ENCODE data around the gene LPP. TPM values are rescaled to one million over a fixed set of nuclear protein-coding genes. Genes with fewer than 3 reads are reported as not detected.
"Not testable (repeated sequence)": the region's sequence is repeated elsewhere in the genome, so short reads cannot be mapped to it uniquely, and the experiment has no call there.

LPP gene
- total RNA-seq, 2 donors from 2014 or later = 52.7 to 53.4 TPM

- ATAC-seq = no peak
- H3K27ac Mint-ChIP-seq = no peak overlapping the region
- no peak for DNase-seq (ENCODE audit: low spot score in 2 of 2)
- peaks cover 0 to 15% of the 10 kb centered on the region in 2 donors for H3K36me3 Mint-ChIP-seq
- H3K9me3 Mint-ChIP-seq = peaks cover 0 to 4% of the 10 kb centered on the region in 2 donors
Observed at GRCh38 chr3:188687389-188687788, 533.4 kb downstream of the LPP start.

GRCh38 chr3:188689101-188689574, 535.2 kb downstream of the LPP start:
- ATAC-seq (peak in 1 of 2 donors; percentile 83), DNase-seq (ENCODE audit: low spot score in 2 of 2) (no peak)
- Mint-ChIP-seq H3K36me3 (peaks cover 0 to 10% of the 10 kb centered on the region in 2 donors), H3K9me3 (peaks cover 0 to 4% of the 10 kb centered on the region in 2 donors), H3K27ac (peak overlapping the region in 1 of 2 donors; percentile 76)

GRCh38 chr3:188690064-188690463, 536.1 kb downstream of the LPP start:
- ATAC-seq (no peak), DNase-seq (ENCODE audit: low spot score in 2 of 2) (no peak)
- Mint-ChIP-seq H3K27ac (no peak overlapping the region), H3K36me3 (peaks cover 0 to 7% of the 10 kb centered on the region in 2 donors), H3K9me3 (peaks cover 0 to 2% of the 10 kb centered on the region in 2 donors)

- Mint-ChIP-seq H3K27ac (no peak overlapping the region), H3K9me3 (no peaks in the 10 kb centered on the region), H3K36me3 (no peaks in the 10 kb centered on the region)
- ATAC-seq = no peak
- DNase-seq (ENCODE audit: low spot score in 2 of 2) = no peak
Observed at GRCh38 chr3:188691004-188691403, 537.0 kb downstream of the LPP start.

- H3K27ac Mint-ChIP-seq = no peak overlapping the region
- no peak for ATAC-seq
- H3K36me3 Mint-ChIP-seq = no peaks in the 10 kb centered on the region
- H3K9me3 Mint-ChIP-seq = no peaks in the 10 kb centered on the region
- no peak for DNase-seq (ENCODE audit: low spot score in 2 of 2)
Observed at GRCh38 chr3:188691665-188692064, 537.7 kb downstream of the LPP start.

- Mint-ChIP-seq H3K27ac (no peak overlapping the region), H3K36me3 (no peaks in the 10 kb centered on the region), H3K9me3 (no peaks in the 10 kb centered on the region)
- ATAC-seq = no peak
- DNase-seq (ENCODE audit: low spot score in 2 of 2) = no peak
Observed at GRCh38 chr3:188692700-188693099, 538.7 kb downstream of the LPP start.

- Mint-ChIP-seq H3K9me3 (no peaks in the 10 kb centered on the region), H3K27ac (no peak overlapping the region), H3K36me3 (peaks cover 0 to under 1% of the 10 kb centered on the region in 2 donors)
- DNase-seq (ENCODE audit: low spot score in 2 of 2) (no peak), ATAC-seq (no peak)
Observed at GRCh38 chr3:188693435-188693834, 539.5 kb downstream of the LPP start.

- Mint-ChIP-seq H3K27ac (no peak overlapping the region), H3K36me3 (peaks cover 0 to 8% of the 10 kb centered on the region in 2 donors), H3K9me3 (no peaks in the 10 kb centered on the region)
- DNase-seq (ENCODE audit: low spot score in 2 of 2) (no peak), ATAC-seq (no peak)
Observed at GRCh38 chr3:188695241-188695640, 541.3 kb downstream of the LPP start.

- Mint-ChIP-seq H3K27ac (no peak overlapping the region), H3K36me3 (peaks cover 0 to 10% of the 10 kb centered on the region in 2 donors), H3K9me3 (no peaks in the 10 kb centered on the region)
- peak in 1 of 2 donors; percentile 34 for ATAC-seq
- peak in 1 of 2 donors; percentile 17 for DNase-seq (ENCODE audit: low spot score in 2 of 2)
Observed at GRCh38 chr3:188697127-188697526, 543.2 kb downstream of the LPP start.

GRCh38 chr3:188698436-188698835, 544.5 kb downstream of the LPP start:
- Mint-ChIP-seq H3K36me3 (peaks cover 0 to 14% of the 10 kb centered on the region in 2 donors), H3K27ac (no peak overlapping the region), H3K9me3 (no peaks in the 10 kb centered on the region)
- no peak for DNase-seq (ENCODE audit: low spot score in 2 of 2)
- no peak for ATAC-seq

GRCh38 chr3:188700501-188700900, 546.5 kb downstream of the LPP start:
- DNase-seq (ENCODE audit: low spot score in 2 of 2) = peak in 1 of 2 donors; percentile 35
- peaks cover 6 to 14% of the 10 kb centered on the region in 2 donors for H3K36me3 Mint-ChIP-seq
- peak; percentile 90 to 91 for ATAC-seq
- no peak overlapping the region for H3K27ac Mint-ChIP-seq
- no peaks in the 10 kb centered on the region for H3K9me3 Mint-ChIP-seq

GRCh38 chr3:188700918-188701317, 547.0 kb downstream of the LPP start:
- H3K27ac Mint-ChIP-seq = peak overlapping the region in 1 of 2 donors; percentile 72
- DNase-seq (ENCODE audit: low spot score in 2 of 2) (no peak), ATAC-seq (peak in 1 of 2 donors; percentile 66)
- peaks cover 6 to 14% of the 10 kb centered on the region in 2 donors for H3K36me3 Mint-ChIP-seq
- H3K9me3 Mint-ChIP-seq = no peaks in the 10 kb centered on the region

- ATAC-seq (no peak), DNase-seq (ENCODE audit: low spot score in 2 of 2) (no peak)
- H3K36me3 Mint-ChIP-seq = peaks cover 6 to 14% of the 10 kb centered on the region in 2 donors
- no peaks in the 10 kb centered on the region for H3K9me3 Mint-ChIP-seq
- H3K27ac Mint-ChIP-seq = peak overlapping the region in 1 of 2 donors; percentile 75
Observed at GRCh38 chr3:188701485-188701969, 547.6 kb downstream of the LPP start.

GRCh38 chr3:188702028-188702427, 548.1 kb downstream of the LPP start:
- ATAC-seq; DNase-seq (ENCODE audit: low spot score in 2 of 2); H3K9me3 Mint-ChIP-seq: not testable (repeated sequence)
- peak overlapping the region in 1 of 2 donors; percentile 60 for H3K27ac Mint-ChIP-seq
- peaks cover 6 to 14% of the 10 kb centered on the region in 2 donors for H3K36me3 Mint-ChIP-seq

GRCh38 chr3:188706176-188706575, 552.2 kb downstream of the LPP start:
- DNase-seq (ENCODE audit: low spot score in 2 of 2) (no peak), ATAC-seq (no peak)
- Mint-ChIP-seq H3K9me3 (no peaks in the 10 kb centered on the region), H3K27ac (no peak overlapping the region), H3K36me3 (peaks cover 11 to 13% of the 10 kb centered on the region in 2 donors)

- peaks cover 11 to 13% of the 10 kb centered on the region in 2 donors for H3K36me3 Mint-ChIP-seq
- no peak for DNase-seq (ENCODE audit: low spot score in 2 of 2)
- no peak for ATAC-seq
- H3K27ac Mint-ChIP-seq = no peak overlapping the region
- no peaks in the 10 kb centered on the region for H3K9me3 Mint-ChIP-seq
Observed at GRCh38 chr3:188706599-188706998, 552.6 kb downstream of the LPP start.

GRCh38 chr3:188707381-188708288, 553.7 kb downstream of the LPP start:
- Mint-ChIP-seq H3K36me3 (peaks cover 7 to 11% of the 10 kb centered on the region in 2 donors), H3K27ac (no peak overlapping the region), H3K9me3 (no peaks in the 10 kb centered on the region)
- ATAC-seq (no peak), DNase-seq (ENCODE audit: low spot score in 2 of 2) (no peak)

Data from activated naive CD4-positive, alpha-beta T cell treated with anti-CD3 and anti-CD28 coated beads, Interleukin-2, amount 50 U/mL, for 72 hours (primary cell).